HepG2 (cell line): ENCODE results near the gene HPCAL1. TPM values are rescaled to one million over a fixed set of nuclear protein-coding genes. Genes with fewer than 3 reads are reported as not detected.

Experiments
- CHD4 ChIP-seq: fragments of 200-600 bp; sonication (generic); IDR thresholded peaks from 2 replicates; pipeline ENCODE4 v1.7.0; 2017; ENCODE audit warnings: mild to moderate bottlenecking, low read length, borderline replicate concordance
- DMAP1 ChIP-seq: IDR thresholded peaks from 2 replicates; pipeline ENCODE4 v1.6.1; 2016
- DMTF1 ChIP-seq: sonication (generic); formaldehyde crosslinking; IDR thresholded peaks from 2 replicates; pipeline ENCODE4 v1.4.0; 2020; ENCODE audit warnings: mild to moderate bottlenecking, missing genetic modification reagents
- KDM3A ChIP-seq: IDR thresholded peaks from 2 replicates; pipeline ENCODE4 v1.6.1; 2018; ENCODE audit warnings: low read depth, missing compliant biosample characterization
- KLF16 ChIP-seq, 2 experiments: sonication (generic) in 1 of 2; formaldehyde crosslinking in 1 of 2; IDR thresholded peaks; 2 replicates each; pipeline versions ENCODE4 v1.6.1 to v1.8.0; 2016 to 2023; ENCODE audit warnings: missing genetic modification reagents in 2 of 2, missing compliant biosample characterization in 1 of 2
- MIER2 ChIP-seq: IDR thresholded peaks from 2 replicates; pipeline ENCODE4 v1.6.1; 2016; ENCODE audit warnings: missing biosample characterization, missing genetic modification reagents
- MTF1 ChIP-seq: sonication (generic); formaldehyde crosslinking; IDR thresholded peaks from 2 replicates; pipeline ENCODE4 v1.5.0; 2020; ENCODE audit warnings: missing genetic modification reagents
- NAIF1 ChIP-seq: sonication (generic); formaldehyde crosslinking; IDR thresholded peaks from 2 replicates; pipeline ENCODE4 v1.5.0; 2020; ENCODE audit warnings: mild to moderate bottlenecking, missing genetic modification reagents, borderline replicate concordance
- PCBP1 ChIP-seq: fragments of 200-400 bp; formaldehyde crosslinking; IDR thresholded peaks from 2 replicates; pipeline ENCODE4 v1.6.1; 2017; ENCODE audit warnings: mild to moderate bottlenecking, low read depth, low read length, borderline replicate concordance
- PRMT3 ChIP-seq: sonication (generic); formaldehyde crosslinking; IDR thresholded peaks from 2 replicates; pipeline ENCODE4 v1.8.1; 2022; ENCODE audit warnings: low read depth, mild to moderate bottlenecking, moderate library complexity, missing genetic modification reagents, borderline replicate concordance
- RAD51 ChIP-seq: fragments of 450-650 bp; IDR thresholded peaks from 2 replicates; pipeline ENCODE4 v1.6.1; 2016; ENCODE audit warnings: borderline replicate concordance
- SKIL ChIP-seq: sonication (generic); formaldehyde crosslinking; IDR thresholded peaks from 2 replicates; pipeline ENCODE4 v1.8.0; 2022; ENCODE audit warnings: missing genetic modification reagents, mild to moderate bottlenecking, moderate library complexity, borderline replicate concordance
- SP1 ChIP-seq, 2 experiments: fragments of 450-650 bp in 1 of 2; sonication (generic) in 1 of 2; formaldehyde crosslinking in 1 of 2; IDR thresholded peaks; 2 replicates each; pipeline versions ENCODE4 v1.4.0 to v1.6.1; 2016 to 2020; ENCODE audit warnings: missing genetic modification reagents in 1 of 2
- SUZ12 ChIP-seq: fragments of 150-350 bp; IDR thresholded peaks from 2 replicates; pipeline ENCODE4 v1.6.1; 2014; ENCODE audit warnings: low read depth, low read length
- ZFY ChIP-seq: sonication (generic); formaldehyde crosslinking; IDR thresholded peaks from 2 replicates; pipeline ENCODE4 v1.4.0; 2020; ENCODE audit warnings: missing genetic modification reagents
- ZNF24 ChIP-seq: fragments of 450-650 bp; IDR thresholded peaks from 2 replicates; pipeline ENCODE4 v1.6.1; 2017; ENCODE audit warnings: antibody characterized with exemption, mild to moderate bottlenecking
- ZNF251 ChIP-seq: sonication (generic); formaldehyde crosslinking; IDR thresholded peaks from 2 replicates; pipeline ENCODE4 v1.9.0; 2021; ENCODE audit warnings: mild to moderate bottlenecking, missing genetic modification reagents
- ZNF280B ChIP-seq: sonication (generic); formaldehyde crosslinking; IDR thresholded peaks from 2 replicates; pipeline ENCODE4 v1.5.0; 2020; ENCODE audit warnings: missing genetic modification reagents, mild to moderate bottlenecking, borderline replicate concordance
- ZNF329 ChIP-seq: sonication (generic); formaldehyde crosslinking; IDR thresholded peaks from 2 replicates; pipeline ENCODE4 v1.9.0; 2021; ENCODE audit warnings: low read depth, mild to moderate bottlenecking, missing genetic modification reagents
- ZNF589 ChIP-seq: sonication (generic); formaldehyde crosslinking; conservative IDR thresholded peaks from 2 replicates; pipeline ENCODE4 v1.8.0; 2022; ENCODE audit warnings: mild to moderate bottlenecking, moderate library complexity, missing genetic modification reagents
- ZNF616 ChIP-seq: sonication (generic); formaldehyde crosslinking; IDR thresholded peaks from 2 replicates; pipeline ENCODE4 v1.5.0; 2020; ENCODE audit warnings: low read depth, mild to moderate bottlenecking, missing genetic modification reagents
- ZNF883 ChIP-seq: sonication (generic); formaldehyde crosslinking; IDR thresholded peaks from 2 replicates; pipeline ENCODE4 v1.5.1; 2020; ENCODE audit warnings: mild to moderate bottlenecking, missing genetic modification reagents; ENCODE audit errors: not compliant biosample characterization
- ZSCAN20 ChIP-seq: sonication (generic); formaldehyde crosslinking; IDR thresholded peaks from 2 replicates; pipeline ENCODE4 v1.4.0; 2020; ENCODE audit warnings: missing genetic modification reagents, mild to moderate bottlenecking, borderline replicate concordance
- polyA plus RNA-seq, 8 experiments: library from polyadenylated mRNA; depleted of rRNA in 3 of 8; stranded (reverse) in 7 of 8; unstranded in 1 of 8; fragments of >200 nt; fragmentation: Illumina TruSeq in 4 of 8; extraction: Trizol in 4 of 8; gene quantifications; 2 replicates each; pipeline versions ENCODE4 v1.2.1 to v1.2.3, GENCODE V29; 2011 to 2016; ENCODE audit warnings: low read depth in 4 of 8, missing spikeins in 1 of 8, mixed read lengths in 1 of 8; ENCODE audit not compliant: insufficient read depth in 1 of 8
- total RNA-seq, 5 experiments: library from RNA; depleted of rRNA; stranded (reverse); fragments of >200 nt; fragmentation: Illumina TruSeq; extraction: Trizol; gene quantifications; 2 replicates each; pipeline ENCODE4 v1.2.3, GENCODE V29; 2016; ENCODE audit warnings: low read depth in 1 of 5
- TF ChIP-seq, protein P1 (sequence below): IDR thresholded peaks from 2 replicates; pipeline ENCODE4 v1.6.1; 2016; ENCODE audit warnings: low read depth

HPCAL1 gene
- total and polyA plus RNA-seq, 2 of the 13 experiments (the other 11 are each of a cell fraction or from before 2014, with no cell fraction given) = 29.5 to 29.9 TPM

DNA sequence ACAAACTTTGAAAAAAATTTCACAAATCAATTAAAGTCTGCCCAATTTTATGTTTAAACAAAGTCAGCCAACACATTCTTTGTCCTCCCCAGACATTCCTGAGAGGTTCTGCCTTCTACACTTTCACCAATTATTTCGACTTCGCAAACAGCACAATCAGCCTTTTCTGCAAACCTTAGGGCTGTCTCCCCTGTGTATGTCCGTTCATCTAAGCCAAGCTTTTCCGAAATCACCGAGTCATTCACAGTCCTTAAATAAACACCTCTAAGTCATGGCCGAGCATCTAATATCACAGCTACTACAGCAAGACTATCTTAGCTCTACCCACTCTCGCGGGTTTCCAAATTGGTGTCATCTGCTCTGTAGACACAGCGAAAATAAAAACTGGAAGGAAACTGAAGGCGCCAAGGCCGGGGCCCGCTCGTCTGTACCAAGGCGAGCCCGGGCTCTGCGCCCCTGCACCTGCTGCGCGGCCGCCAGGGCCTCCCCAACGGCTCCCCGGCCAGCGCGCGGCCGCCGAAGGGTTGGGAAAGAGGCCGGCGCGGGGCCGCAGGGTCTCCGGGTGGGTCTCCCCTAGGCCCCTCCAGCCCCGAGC lies 144.7 kb downstream of the HPCAL1 start (continued):
- TF ChIP-seq DMTF1 (CRISPR knock-in tag) (no peak), SUZ12 (no peak), ZNF251 (CRISPR knock-in tag) (no peak), ZNF883 (CRISPR knock-in tag) (no peak), SKIL (no peak), KLF16 (CRISPR knock-in tag; IDR thresholded peaks at IDR 0.05) (no peak), ZNF24 (no peak), MTF1 (no peak), ZNF280B (CRISPR knock-in tag) (no peak), PRMT3 (CRISPR knock-in tag) (peak; percentile 9; the same call in 1 of the 2 replicates), NAIF1 (no peak), ZSCAN20 (CRISPR knock-in tag) (no peak), ZNF329 (CRISPR knock-in tag) (no peak), CHD4 (no peak), SP1 (IDR thresholded peaks at IDR 0.05) (no peak), SP1 (CRISPR knock-in tag; IDR thresholded peaks at IDR 0.05) (no peak), ZFY (CRISPR knock-in tag) (no peak), DMAP1 (CRISPR knock-in tag) (no peak), RAD51 (no peak), ZNF589 (CRISPR knock-in tag) (no peak), KDM3A (no peak), ZNF616 (no peak), MIER2 (CRISPR knock-in tag) (no peak), PCBP1 (no peak)
- TF ChIP-seq, protein P1, sequence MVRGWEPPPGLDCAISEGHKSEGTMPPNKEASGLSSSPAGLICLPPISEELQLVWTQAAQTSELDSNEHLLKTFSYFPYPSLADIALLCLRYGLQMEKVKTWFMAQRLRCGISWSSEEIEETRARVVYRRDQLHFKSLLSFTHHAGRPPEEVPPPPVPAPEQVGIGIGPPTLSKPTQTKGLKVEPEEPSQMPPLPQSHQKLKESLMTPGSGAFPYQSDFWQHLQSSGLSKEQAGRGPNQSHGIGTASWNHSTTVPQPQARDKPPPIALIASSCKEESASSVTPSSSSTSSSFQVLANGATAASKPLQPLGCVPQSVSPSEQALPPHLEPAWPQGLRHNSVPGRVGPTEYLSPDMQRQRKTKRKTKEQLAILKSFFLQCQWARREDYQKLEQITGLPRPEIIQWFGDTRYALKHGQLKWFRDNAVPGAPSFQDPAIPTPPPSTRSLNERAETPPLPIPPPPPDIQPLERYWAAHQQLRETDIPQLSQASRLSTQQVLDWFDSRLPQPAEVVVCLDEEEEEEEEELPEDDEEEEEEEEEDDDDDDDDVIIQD (CRISPR knock-in tag) = no peak
